OCI-LY1 (cell line): ENCODE results near the gene TRIM9.

Experiments
- H2AFZ ChIP-seq: fragments of 200-600 bp; sonication (generic), shearing (Covaris generic); 2 replicates; pipeline ENCODE4 v1.6.0; 2014; ENCODE audit warnings: antibody characterized with exemption, mild to moderate bottlenecking, low read length
- H3F3A ChIP-seq: fragments of 200-600 bp; sonication (generic), shearing (Covaris generic); 2 replicates; pipeline ENCODE4 v1.6.0; 2014; ENCODE audit warnings: mild to moderate bottlenecking, antibody characterized with exemption, low read length, moderate library complexity; ENCODE audit not compliant: insufficient read depth
- H3K27ac ChIP-seq: fragments of 200-600 bp; sonication (generic); 2 replicates; pipeline ENCODE4 v1.5.1; 2014; ENCODE audit warnings: low read length, mixed run types, mild to moderate bottlenecking, low read depth; ENCODE audit not compliant: poor library complexity, severe bottlenecking
- H3K27me3 ChIP-seq: fragments of 200-600 bp; sonication (generic); 2 replicates; pipeline ENCODE4 v1.6.0; 2014; ENCODE audit warnings: antibody characterized with exemption, mild to moderate bottlenecking, low read length, moderate library complexity; ENCODE audit not compliant: insufficient read depth
- H3K36me3 ChIP-seq: fragments of 200-600 bp; sonication (generic); 2 replicates; pipeline ENCODE4 v1.6.1; 2014; ENCODE audit warnings: mild to moderate bottlenecking, antibody characterized with exemption, low read length, moderate library complexity, mixed read lengths; ENCODE audit not compliant: insufficient read depth
- H3K4me1 ChIP-seq: fragments of 200-600 bp; sonication (generic); 2 replicates; pipeline ENCODE4 v1.5.1; 2014; ENCODE audit warnings: mild to moderate bottlenecking, low read length, moderate library complexity; ENCODE audit not compliant: insufficient read depth, severe bottlenecking
- H3K4me2 ChIP-seq: fragments of 200-600 bp; sonication (generic), shearing (Covaris generic); 2 replicates; pipeline ENCODE4 v1.6.1; 2014; ENCODE audit warnings: low read length
- H3K4me3 ChIP-seq: fragments of 200-600 bp; sonication (generic); 2 replicates; pipeline ENCODE4 v1.5.1; 2014; ENCODE audit warnings: low read length, low read depth, mild to moderate bottlenecking, mixed read lengths; ENCODE audit not compliant: poor library complexity, severe bottlenecking
- H3K79me2 ChIP-seq: fragments of 200-600 bp; shearing (Covaris generic); 2 replicates; pipeline ENCODE4 v1.6.1; 2016; ENCODE audit warnings: mixed run types, low read length, mixed read lengths; ENCODE audit not compliant: insufficient read depth
- H3K9ac ChIP-seq: fragments of 200-600 bp; sonication (generic), shearing (Covaris generic); 2 replicates; pipeline ENCODE4 v1.6.1; 2014; ENCODE audit warnings: mild to moderate bottlenecking, low read length, mixed read lengths
- H3K9me2 ChIP-seq: fragments of 200-600 bp; sonication (generic), shearing (Covaris generic); 2 replicates; pipeline ENCODE4 v1.6.1; 2014; ENCODE audit warnings: low read depth, mild to moderate bottlenecking, low read length, mixed read lengths
- H3K9me3 ChIP-seq: fragments of 200-600 bp; shearing (Covaris generic); 2 replicates; pipeline ENCODE4 v1.6.1; 2014; ENCODE audit warnings: low read length, mixed read lengths
- H4K20me1 ChIP-seq: fragments of 200-600 bp; sonication (generic), shearing (Covaris generic); 2 replicates; pipeline ENCODE4 v1.6.0; 2016; ENCODE audit warnings: mild to moderate bottlenecking, low read length; ENCODE audit not compliant: insufficient read depth
- CTCF ChIP-seq: fragments of 200-600 bp; sonication (generic), shearing (Covaris generic); IDR thresholded peaks from 2 replicates; pipeline ENCODE4 v1.5.1; 2017; ENCODE audit warnings: mild to moderate bottlenecking, antibody characterized with exemption, low read length, moderate library complexity, mixed read lengths
- EZH2 ChIP-seq: fragments of 200-600 bp; sonication (generic), shearing (Covaris generic); IDR thresholded peaks from 2 replicates; pipeline ENCODE4 v1.8.0; 2017; ENCODE audit warnings: borderline replicate concordance, mixed run types, mild to moderate bottlenecking, antibody characterized with exemption, low read length, moderate library complexity, mixed read lengths

The TRIM9 gene

DNA sequence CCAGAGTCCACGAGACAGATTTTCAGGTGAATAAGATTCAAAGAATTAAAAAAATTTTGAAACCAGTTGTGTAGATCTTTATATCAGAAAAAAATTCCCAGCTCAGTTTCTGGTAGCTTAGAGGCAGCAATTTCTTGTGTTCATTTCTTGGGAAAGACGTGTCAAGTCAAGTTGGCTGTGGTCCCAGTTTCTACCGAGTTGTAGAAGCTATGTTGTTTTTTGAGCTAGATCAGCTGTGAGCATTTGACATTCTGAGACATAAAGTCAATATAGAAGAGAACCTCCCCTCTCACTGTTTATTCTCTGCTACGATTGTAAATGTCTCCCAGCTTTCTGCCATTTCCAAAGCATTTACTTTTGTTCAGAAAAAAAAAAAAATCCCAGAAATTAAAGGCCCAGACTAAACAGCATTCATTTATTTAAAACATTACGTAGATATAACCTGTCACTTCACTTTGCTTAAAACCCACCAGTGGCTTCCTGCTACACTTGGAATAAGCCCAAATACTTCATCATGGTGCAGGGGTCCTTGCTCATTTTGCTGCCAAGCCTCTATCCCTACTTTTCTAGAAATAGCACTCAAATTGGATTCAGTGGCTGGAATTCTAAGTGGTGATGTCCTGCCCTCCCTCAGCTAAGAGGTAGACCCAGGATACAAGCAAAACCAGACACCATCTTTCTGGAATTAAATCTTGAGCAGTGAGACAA, 130.1 kb downstream of the TRIM9 start:
- TF ChIP-seq EZH2, result no peak
- no peak for TF ChIP-seq CTCF
- H3K9ac ChIP-seq, result no peak overlapping the region
- H3K36me3 ChIP-seq, result no peaks in the 10 kb centered on the region
- H3K9me3 ChIP-seq, result no peaks in the 10 kb centered on the region
- H3K79me2 ChIP-seq, result no peaks in the 10 kb centered on the region
- H3K9me2 ChIP-seq, result no peaks in the 10 kb centered on the region
- H3F3A ChIP-seq, result no peaks in the 10 kb centered on the region
- no peaks in the 10 kb centered on the region for H3K4me1 ChIP-seq
- no peaks in the 10 kb centered on the region for H3K27me3 ChIP-seq
- H3K4me2 ChIP-seq, result no peak overlapping the region
- no peak overlapping the region for H2AFZ ChIP-seq
- H3K4me3 ChIP-seq, result no peak overlapping the region
- no peaks in the 10 kb centered on the region for H4K20me1 ChIP-seq
- no peak overlapping the region for H3K27ac ChIP-seq

GRCh38 chr14:50963919-50964318, 131.0 kb downstream of the TRIM9 start:
- no peak overlapping the region for H3K4me2 ChIP-seq
- no peak overlapping the region for H3K9ac ChIP-seq
- H3K9me2 ChIP-seq, result no peaks in the 10 kb centered on the region
- H3K9me3 ChIP-seq, result no peaks in the 10 kb centered on the region
- no peak overlapping the region for H2AFZ ChIP-seq
- H3K27ac ChIP-seq, result no peak overlapping the region
- H3K79me2 ChIP-seq, result no peaks in the 10 kb centered on the region
- H3K36me3 ChIP-seq, result no peaks in the 10 kb centered on the region
- no peaks in the 10 kb centered on the region for H3F3A ChIP-seq
- no peaks in the 10 kb centered on the region for H3K4me1 ChIP-seq
- no peak overlapping the region for H3K4me3 ChIP-seq
- H4K20me1 ChIP-seq, result no peaks in the 10 kb centered on the region
- TF ChIP-seq CTCF (no peak), EZH2 (no peak)
- H3K27me3 ChIP-seq, result no peaks in the 10 kb centered on the region

DNA sequence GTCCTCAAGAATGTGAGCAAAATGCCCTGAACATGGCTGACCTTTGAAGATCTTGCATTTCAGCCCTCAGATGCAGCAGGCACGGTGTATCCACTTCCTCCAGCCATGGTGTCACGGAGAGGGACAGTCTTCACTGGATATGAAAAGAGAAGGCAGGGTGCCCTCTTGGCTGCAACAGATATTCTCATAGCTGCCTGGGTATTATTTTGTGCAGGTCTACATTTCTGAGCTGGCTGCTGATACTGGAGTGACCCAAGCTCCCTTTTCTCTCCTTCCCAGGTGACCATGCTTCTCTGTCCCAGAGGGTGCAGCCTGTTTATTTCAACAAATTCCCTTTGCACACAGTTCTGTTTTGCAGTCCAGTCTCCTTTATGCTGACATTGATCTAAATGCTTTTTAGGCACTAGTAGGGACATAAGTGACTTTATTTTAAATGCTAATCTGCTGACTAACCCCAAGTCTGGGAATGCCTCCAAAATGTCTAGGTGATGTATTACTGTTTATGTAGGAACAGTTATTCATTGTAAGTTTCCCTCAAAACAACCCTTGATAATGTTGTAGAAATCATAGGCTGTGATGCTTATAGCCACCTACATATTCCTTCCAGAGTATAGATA, 133.2 kb downstream of the TRIM9 start:
- Histone ChIP-seq H3K9me2 (no peaks in the 10 kb centered on the region), H3K4me1 (no peaks in the 10 kb centered on the region), H3K79me2 (no peaks in the 10 kb centered on the region), H3K9ac (no peak overlapping the region), H3K36me3 (no peaks in the 10 kb centered on the region), H2AFZ (no peak overlapping the region), H3K4me3 (no peak overlapping the region), H3F3A (no peaks in the 10 kb centered on the region), H4K20me1 (no peaks in the 10 kb centered on the region), H3K4me2 (no peak overlapping the region), H3K27me3 (no peaks in the 10 kb centered on the region), H3K27ac (no peak overlapping the region), H3K9me3 (no peaks in the 10 kb centered on the region)
- no peak for TF ChIP-seq CTCF
- no peak for TF ChIP-seq EZH2
